IPS-20b (cell line): ENCODE data around the gene WNT7B.

ENCODE experiments used
- H3K27ac ChIP-seq: one replicate; pipeline ENCODE4 v1.5.1; 2013; ENCODE audit warnings: low read length
- H3K27me3 ChIP-seq: 2 replicates; pipeline ENCODE4 v1.6.1; 2013; ENCODE audit warnings: mild to moderate bottlenecking, low read length, inconsistent platforms; ENCODE audit not compliant: insufficient read depth
- H3K36me3 ChIP-seq: 2 replicates; pipeline ENCODE4 v1.6.1; 2013; ENCODE audit warnings: low read depth, mild to moderate bottlenecking, inconsistent platforms, low read length, moderate library complexity; ENCODE audit not compliant: insufficient read depth
- H3K4me1 ChIP-seq: 2 replicates; pipeline ENCODE4 v1.6.1; 2013; ENCODE audit warnings: mild to moderate bottlenecking, control low read depth, inconsistent platforms, low read length, moderate library complexity; ENCODE audit not compliant: insufficient read depth
- H3K4me3 ChIP-seq: 2 replicates; pipeline ENCODE4 v1.5.1; 2013; ENCODE audit warnings: mild to moderate bottlenecking, low read length, inconsistent platforms
- H3K9ac ChIP-seq: 2 replicates; pipeline ENCODE4 v1.6.1; 2013; ENCODE audit warnings: low read depth, mild to moderate bottlenecking, inconsistent platforms, low read length, moderate library complexity
- H3K9me3 ChIP-seq: 2 replicates; pipeline ENCODE4 v1.6.1; 2013; ENCODE audit warnings: mild to moderate bottlenecking, low read depth, low read length, inconsistent platforms; ENCODE audit not compliant: insufficient read depth

WNT7B gene

DNA sequence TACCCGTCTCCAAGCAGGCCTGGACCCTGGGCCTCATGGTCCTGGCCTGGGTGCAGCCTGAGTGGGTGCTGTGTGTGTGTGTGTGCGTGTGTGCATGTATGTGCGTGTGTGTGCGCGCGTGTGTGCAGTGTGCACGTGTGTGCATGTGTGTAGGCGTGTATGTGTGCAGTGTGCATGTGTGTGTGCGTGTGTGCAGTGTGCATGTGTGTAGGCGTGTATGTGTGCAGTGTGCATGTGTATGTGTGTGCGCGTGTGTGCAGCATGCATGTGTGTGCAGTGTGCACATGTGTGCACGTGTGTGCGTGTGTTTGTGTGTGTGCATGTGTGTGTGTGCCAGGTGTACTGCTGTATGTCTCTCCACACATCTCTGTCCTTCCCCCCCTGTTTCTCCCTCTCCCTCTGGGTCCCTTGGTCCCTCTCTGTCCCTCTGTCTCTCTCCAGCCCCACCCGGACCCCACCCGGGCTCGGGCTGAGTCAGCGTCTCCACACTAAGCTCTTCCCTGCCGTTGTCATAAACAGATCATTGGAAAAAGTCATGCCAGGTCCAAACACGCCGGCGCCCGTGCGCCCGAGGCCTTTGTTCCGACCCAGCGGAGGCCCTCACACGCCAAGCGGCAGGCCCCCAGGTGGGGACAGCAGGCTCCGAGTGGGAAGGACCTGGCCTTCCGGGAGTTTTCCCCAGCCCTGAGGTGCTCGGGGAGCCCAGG, 34.0 kb downstream of the WNT7B start:
- no peaks in the 10 kb centered on the region for H3K27me3 ChIP-seq
- no peak overlapping the region for H3K9ac ChIP-seq
- H3K9me3 ChIP-seq: no peaks in the 10 kb centered on the region
- no peaks in the 10 kb centered on the region for H3K4me1 ChIP-seq
- H3K4me3 ChIP-seq: no peak overlapping the region
- H3K36me3 ChIP-seq: no peaks in the 10 kb centered on the region
- H3K27ac ChIP-seq: no peak overlapping the region

DNA sequence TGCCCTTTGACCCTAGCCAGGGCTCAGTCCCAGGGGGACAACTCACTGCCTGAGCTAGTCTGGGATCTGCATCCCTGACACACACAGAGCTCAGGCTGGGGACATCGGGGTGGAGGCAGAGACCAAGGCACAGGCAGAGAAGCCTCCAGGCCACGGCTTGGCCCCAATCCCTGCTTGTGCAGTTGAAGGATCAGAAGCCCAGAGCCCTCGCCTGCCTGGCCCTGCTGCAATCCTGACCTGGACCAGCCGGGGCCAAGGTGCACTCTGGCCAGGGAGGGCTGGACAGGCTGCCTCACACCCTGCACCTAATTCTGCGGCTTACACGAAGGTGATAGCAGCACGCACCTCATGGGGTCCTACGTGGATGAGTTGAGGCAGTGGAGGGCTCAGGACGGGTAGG, 34.6 kb downstream of the WNT7B start:
- Histone ChIP-seq H3K4me3 (no peak overlapping the region), H3K9me3 (no peaks in the 10 kb centered on the region), H3K4me1 (no peaks in the 10 kb centered on the region), H3K27ac (no peak overlapping the region), H3K36me3 (no peaks in the 10 kb centered on the region), H3K27me3 (no peaks in the 10 kb centered on the region), H3K9ac (no peak overlapping the region)

DNA sequence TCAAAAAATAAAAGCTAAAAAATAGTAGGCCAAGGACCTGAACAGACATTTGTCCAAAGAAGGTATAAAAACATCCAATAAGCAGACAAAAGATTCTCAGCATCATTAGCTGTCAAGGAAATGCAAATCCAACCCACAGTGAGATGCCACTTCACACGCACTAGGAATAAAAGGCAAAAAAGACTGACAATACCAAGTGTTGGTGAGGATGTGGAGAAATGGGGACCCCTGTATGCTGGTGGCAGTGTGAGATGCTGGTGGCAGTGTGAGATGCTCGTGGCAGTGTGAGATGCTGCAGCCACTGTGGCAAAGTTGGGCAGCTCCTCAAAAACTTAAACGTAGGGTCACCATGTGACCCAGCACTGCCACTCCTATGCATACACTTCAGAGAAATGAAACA, 38.0 kb downstream of the WNT7B start:
- no peaks in the 10 kb centered on the region for H3K27me3 ChIP-seq
- H3K27ac ChIP-seq: no peak overlapping the region
- H3K36me3 ChIP-seq: no peaks in the 10 kb centered on the region
- H3K4me3 ChIP-seq: no peak overlapping the region
- H3K9me3 ChIP-seq: no peaks in the 10 kb centered on the region
- no peak overlapping the region for H3K9ac ChIP-seq
- H3K4me1 ChIP-seq: no peaks in the 10 kb centered on the region

DNA sequence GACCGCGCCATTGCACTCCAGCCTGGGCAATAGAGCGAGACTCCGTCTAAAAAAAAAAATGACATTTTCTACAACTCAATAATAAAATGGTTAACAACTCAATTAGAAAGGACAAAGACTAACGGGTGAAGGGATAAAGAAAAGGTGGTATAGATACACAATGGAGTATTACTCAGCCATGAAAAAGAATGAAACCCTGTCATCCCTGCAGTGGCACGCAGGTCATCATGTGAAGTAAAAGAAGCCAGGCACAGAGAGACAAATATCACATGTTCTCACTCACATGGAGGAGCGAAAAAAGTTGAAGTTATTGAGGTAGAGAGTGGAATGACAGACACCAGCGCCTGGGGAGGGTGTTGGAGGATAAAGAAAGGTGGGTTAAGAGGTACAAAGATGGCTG, 39.0 kb downstream of the WNT7B start:
- Histone ChIP-seq H3K4me3 (no peak overlapping the region), H3K27ac (no peak overlapping the region), H3K9me3 (no peaks in the 10 kb centered on the region), H3K27me3 (no peaks in the 10 kb centered on the region), H3K9ac (no peak overlapping the region), H3K36me3 (no peaks in the 10 kb centered on the region), H3K4me1 (no peaks in the 10 kb centered on the region)

DNA sequence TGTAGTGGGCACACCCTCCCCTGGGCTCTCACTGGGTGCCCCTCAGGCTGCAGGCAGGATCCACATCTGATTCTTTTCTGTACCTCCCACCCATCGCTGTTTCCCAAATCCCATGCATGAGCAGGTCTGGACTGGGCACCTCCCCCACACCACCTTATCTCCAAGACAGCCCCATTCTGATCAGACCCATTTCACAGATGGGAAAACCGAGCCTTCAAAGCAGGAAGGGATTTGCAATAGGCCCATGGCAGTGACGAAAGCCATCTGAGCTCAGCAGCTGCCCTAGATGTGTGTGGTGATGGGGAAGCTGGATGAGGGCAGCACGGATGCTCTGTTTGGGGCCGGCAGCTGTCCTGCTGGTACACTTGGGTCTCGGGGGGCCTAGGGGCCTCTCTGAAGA, 41.4 kb downstream of the WNT7B start:
- no peaks in the 10 kb centered on the region for H3K4me1 ChIP-seq
- no peak overlapping the region for H3K27ac ChIP-seq
- no peak overlapping the region for H3K9ac ChIP-seq
- H3K36me3 ChIP-seq: no peaks in the 10 kb centered on the region
- no peak overlapping the region for H3K4me3 ChIP-seq
- H3K27me3 ChIP-seq: no peaks in the 10 kb centered on the region
- H3K9me3 ChIP-seq: no peaks in the 10 kb centered on the region

DNA sequence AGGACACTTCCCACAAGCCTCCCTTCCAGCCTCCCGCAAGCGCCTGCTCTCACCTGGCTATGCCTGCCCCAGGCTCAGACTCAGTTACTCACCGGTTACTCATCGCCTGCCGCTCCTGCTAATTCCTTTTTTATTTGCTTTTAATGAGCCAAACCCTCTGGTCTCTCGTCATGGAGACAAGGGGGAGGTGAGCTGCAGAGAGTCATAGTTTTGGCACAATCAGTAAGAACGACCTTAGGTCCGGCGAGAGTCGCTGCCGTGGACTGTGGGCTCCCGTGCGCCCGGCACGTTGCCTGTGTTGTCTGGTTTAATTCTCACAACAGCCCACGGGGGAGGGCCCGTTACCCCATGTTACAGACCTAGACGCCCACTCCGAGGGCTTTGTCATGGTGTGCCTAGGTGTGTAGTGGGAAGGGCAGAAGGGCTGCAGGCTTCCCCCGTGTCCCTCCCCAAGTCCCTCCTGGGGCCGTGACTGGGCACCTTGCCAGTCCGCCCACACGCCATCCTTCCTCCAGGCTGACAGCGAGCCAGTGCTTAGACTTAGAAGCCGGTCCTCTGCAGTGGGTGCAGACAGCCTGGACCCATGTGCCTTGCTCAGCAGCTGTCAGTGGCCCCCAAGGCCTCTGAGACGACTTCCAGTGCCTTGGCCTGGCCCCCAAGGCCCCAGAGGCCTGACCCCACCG, 42.2 kb downstream of the WNT7B start:
- Histone ChIP-seq H3K9ac (no peak overlapping the region), H3K27me3 (no peaks in the 10 kb centered on the region), H3K36me3 (no peaks in the 10 kb centered on the region), H3K9me3 (no peaks in the 10 kb centered on the region), H3K4me1 (no peaks in the 10 kb centered on the region), H3K27ac (no peak overlapping the region), H3K4me3 (no peak overlapping the region)

DNA sequence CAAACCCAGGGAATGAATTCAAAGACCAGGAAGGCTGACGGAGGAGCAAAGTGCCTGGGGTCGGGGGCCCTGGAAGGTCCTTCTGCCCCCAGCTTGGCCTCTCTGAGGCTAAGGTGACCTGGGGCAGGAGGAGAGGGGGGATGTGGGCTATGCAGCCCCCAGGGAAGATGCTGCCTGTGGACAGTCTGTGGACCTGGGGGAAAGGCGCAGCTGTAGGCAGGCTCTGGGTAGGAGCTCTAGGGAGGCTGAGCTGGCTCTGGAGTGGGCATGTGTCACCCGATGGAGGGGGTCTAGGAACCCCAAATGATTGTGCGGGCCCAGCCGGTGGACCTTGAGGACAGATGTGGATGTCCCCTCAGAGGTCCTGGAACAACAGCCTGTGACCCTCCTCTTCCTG, 42.8 kb downstream of the WNT7B start:
- Histone ChIP-seq H3K36me3 (no peaks in the 10 kb centered on the region), H3K27me3 (no peaks in the 10 kb centered on the region), H3K9ac (no peak overlapping the region), H3K4me3 (no peak overlapping the region), H3K9me3 (no peaks in the 10 kb centered on the region), H3K27ac (no peak overlapping the region), H3K4me1 (no peaks in the 10 kb centered on the region)

DNA sequence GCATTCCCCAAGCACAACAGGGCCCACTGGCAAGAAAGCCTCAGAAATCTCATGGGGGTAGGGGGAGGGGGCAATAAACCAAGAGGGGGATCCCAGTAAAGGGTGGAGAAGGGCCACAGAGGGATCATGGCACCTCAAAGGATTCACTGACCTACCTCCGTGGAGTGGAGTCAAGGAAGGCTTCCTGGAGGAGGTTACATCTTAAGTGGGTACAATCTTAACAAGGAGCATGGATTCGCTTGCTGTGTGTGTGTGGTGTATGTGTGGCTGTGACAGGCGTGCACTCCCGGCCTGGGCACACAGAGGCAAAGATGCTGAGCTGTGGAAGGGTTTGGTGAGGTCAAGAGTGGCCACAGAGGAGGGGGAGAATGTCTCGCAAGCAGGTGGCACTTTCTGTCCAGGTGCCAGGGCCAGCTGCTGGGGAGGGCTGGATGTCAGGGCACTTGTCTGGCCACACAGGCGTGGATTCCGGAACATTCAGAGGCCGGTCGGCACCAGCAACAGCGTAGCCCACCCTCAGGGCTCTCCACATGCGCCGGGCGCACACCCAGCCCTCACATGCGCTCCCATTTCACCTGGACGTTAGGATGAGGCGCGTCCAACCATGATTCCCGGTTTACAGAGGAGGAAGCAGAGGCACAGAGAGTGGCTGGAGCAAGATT, 43.3 kb downstream of the WNT7B start:
- Histone ChIP-seq H3K4me1 (no peaks in the 10 kb centered on the region), H3K27me3 (no peaks in the 10 kb centered on the region), H3K9ac (no peak overlapping the region), H3K36me3 (no peaks in the 10 kb centered on the region), H3K4me3 (no peak overlapping the region), H3K27ac (no peak overlapping the region), H3K9me3 (no peaks in the 10 kb centered on the region)

DNA sequence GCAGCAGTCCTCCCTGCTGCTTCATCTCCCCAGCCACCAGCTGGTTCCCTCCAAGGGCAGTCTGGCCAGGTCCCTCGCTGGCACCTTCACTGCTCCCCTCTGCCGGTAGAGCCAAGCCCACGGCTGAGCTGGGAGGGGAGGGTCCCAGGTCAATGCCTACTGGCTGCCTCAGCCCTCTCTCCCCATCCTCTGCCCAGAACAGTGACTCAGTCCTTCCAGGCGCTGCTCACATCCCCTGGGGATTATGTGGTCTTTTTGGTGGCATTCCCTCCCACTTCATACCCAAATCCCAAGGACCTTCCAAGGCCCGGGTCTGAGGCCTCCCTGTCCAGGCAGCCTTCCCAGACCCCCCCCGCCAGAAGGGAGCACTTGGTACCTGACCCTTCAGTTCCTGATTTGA, 44.9 kb downstream of the WNT7B start:
- H3K4me3 ChIP-seq: no peak overlapping the region
- H3K27me3 ChIP-seq: no peaks in the 10 kb centered on the region
- no peaks in the 10 kb centered on the region for H3K36me3 ChIP-seq
- no peaks in the 10 kb centered on the region for H3K9me3 ChIP-seq
- no peak overlapping the region for H3K9ac ChIP-seq
- H3K27ac ChIP-seq: no peak overlapping the region
- H3K4me1 ChIP-seq: no peaks in the 10 kb centered on the region

DNA sequence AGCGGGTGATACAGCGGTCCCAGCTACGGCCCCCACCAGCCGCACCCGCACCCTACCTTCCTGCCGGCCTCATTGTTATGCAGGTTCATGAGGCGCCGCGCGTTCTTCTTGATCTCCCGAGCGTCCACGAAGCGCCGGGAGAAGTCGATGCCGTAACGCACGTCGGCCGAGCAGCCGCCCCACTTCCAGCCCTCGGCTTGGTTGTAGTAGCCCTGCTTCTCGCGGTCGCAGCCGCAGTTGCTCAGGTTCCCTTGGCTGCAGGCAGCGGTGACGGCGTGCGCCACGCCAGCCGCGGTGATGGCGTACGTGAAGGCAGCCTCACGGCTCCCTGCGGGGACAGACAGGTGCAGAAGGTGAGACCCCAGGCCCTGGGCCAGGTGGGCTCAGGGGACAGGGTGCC, 45.9 kb downstream of the WNT7B start:
- no peaks in the 10 kb centered on the region for H3K27me3 ChIP-seq
- no peak overlapping the region for H3K4me3 ChIP-seq
- H3K36me3 ChIP-seq: no peaks in the 10 kb centered on the region
- H3K9me3 ChIP-seq: no peaks in the 10 kb centered on the region
- no peak overlapping the region for H3K27ac ChIP-seq
- H3K9ac ChIP-seq: no peak overlapping the region
- no peaks in the 10 kb centered on the region for H3K4me1 ChIP-seq

DNA sequence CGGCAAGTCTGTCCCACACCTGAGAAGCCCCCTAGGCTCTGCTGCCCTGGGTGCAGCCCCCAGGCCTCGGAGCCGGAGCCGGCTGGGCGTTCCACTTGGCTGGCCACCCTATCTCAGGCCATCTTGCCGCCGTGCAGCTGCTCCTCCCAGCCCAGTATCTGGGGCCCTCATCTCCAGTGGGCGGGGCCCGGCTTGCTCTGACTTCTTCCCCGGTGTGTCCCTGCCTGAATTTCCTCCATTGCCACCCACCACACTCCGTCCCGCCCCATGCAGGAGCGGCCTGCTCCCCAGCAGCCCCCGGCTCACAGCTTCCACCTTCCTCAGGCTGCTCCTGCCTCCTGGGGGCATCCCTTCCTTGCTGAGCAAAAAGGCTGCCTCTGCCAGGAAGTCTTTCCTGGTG, 46.6 kb downstream of the WNT7B start:
- no peaks in the 10 kb centered on the region for H3K4me1 ChIP-seq
- H3K27ac ChIP-seq: no peak overlapping the region
- no peaks in the 10 kb centered on the region for H3K36me3 ChIP-seq

DNA sequence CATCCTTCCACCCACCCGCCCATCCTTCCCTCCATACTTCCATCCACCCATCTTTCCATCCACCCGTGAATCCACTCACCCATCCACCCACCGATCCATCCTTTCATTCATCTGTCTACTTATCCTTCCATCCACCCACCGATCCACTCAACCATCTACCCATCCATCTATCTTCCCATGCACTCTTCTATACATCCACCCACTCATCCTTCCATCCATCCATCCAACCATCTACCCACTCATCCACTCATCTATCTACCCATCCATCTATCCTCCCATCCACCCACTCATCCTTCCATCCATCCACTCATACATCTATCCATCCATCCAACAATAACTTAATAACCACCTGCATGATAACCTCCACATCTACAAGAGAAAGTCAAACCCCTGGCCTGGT, 47.3 kb downstream of the WNT7B start:
- H3K4me3 ChIP-seq: no peak overlapping the region

More for the DNA sequence above, 46.6 kb downstream of the WNT7B start:
- Histone ChIP-seq H3K27me3 (no peaks in the 10 kb centered on the region), H3K9me3 (no peaks in the 10 kb centered on the region), H3K9ac (no peak overlapping the region), H3K4me3 (no peak overlapping the region)

More for the DNA sequence above, 47.3 kb downstream of the WNT7B start:
- Histone ChIP-seq H3K27me3 (no peaks in the 10 kb centered on the region), H3K9me3 (no peaks in the 10 kb centered on the region), H3K27ac (no peak overlapping the region), H3K36me3 (no peaks in the 10 kb centered on the region), H3K4me1 (no peaks in the 10 kb centered on the region), H3K9ac (no peak overlapping the region)
